Upper lobe of right lung (tissue), 1 donor: ENCODE data around the gene RNF40. TPM values are rescaled to one million over a fixed set of nuclear protein-coding genes. Genes with fewer than 3 reads are reported as not detected.
"Not testable (repeated sequence)": the region's sequence is repeated elsewhere in the genome, so short reads cannot be mapped to it uniquely, and the experiment has no call there.

Experiments
- ATAC-seq: fragments of 200-7000 bp; cut with Tn5 transposase; one replicate; pipeline ENCODE4 v1.9.1; 2020; ENCODE audit warnings: mild to moderate bottlenecking, moderate library complexity
- DNase-seq: peaks from one replicate; pipeline ENCODE4 v3.0.0-alpha.2; 2020
- H3K27ac ChIP-seq: fragments of 200-600 bp; one replicate; pipeline ENCODE4 v1.8.0; 2022
- H3K27me3 ChIP-seq: fragments of 200-600 bp; one replicate; pipeline ENCODE4 v1.8.0; 2022; ENCODE audit warnings: mild to moderate bottlenecking
- H3K36me3 ChIP-seq: fragments of 200-600 bp; one replicate; pipeline ENCODE4 v1.8.0; 2022
- H3K4me1 ChIP-seq: fragments of 200-600 bp; one replicate; pipeline ENCODE4 v1.8.0; 2022
- H3K4me3 ChIP-seq: fragments of 200-600 bp; one replicate; pipeline ENCODE4 v1.8.0; 2022; ENCODE audit warnings: mild to moderate bottlenecking
- H3K9me3 ChIP-seq: fragments of 200-600 bp; one replicate; pipeline ENCODE4 v1.8.0; 2022
- CTCF ChIP-seq: fragments of 200-600 bp; IDR thresholded peaks from one replicate; pipeline ENCODE4 v1.8.0; 2022; ENCODE audit warnings: antibody characterized with exemption
- intact Hi-C: fragments of 100-400 bp; cut with DNase I; formaldehyde crosslinking; loops from one replicate; pipeline ENCODE4 v1.11.0; 2022
- total RNA-seq: library from RNA; stranded (reverse); fragmentation: NEBNext Ultra II Directional; extraction: Animal tissue kit (Norgen Biotek cat#: 25700); gene quantifications from one replicate; pipeline ENCODE4 v1.2.1, GENCODE V29; 2021
- donor health status: DM: no; HTN: yes; CAD: no; lungs with severe emphysema.

The RNF40 gene
- total RNA-seq, 1 donor from 2014 or later: 93.6 TPM

GRCh38 chr16:30797670-30798309 lies 35.7 kb downstream of the RNF40 start:
- TF ChIP-seq CTCF: no peak
- H3K36me3 ChIP-seq: no peaks in the 10 kb centered on the region
- H3K9me3 ChIP-seq: no peaks in the 10 kb centered on the region
- intact Hi-C loops: no loop called here
- H3K27me3 ChIP-seq: no peaks in the 10 kb centered on the region
- H3K27ac ChIP-seq: no peak overlapping the region
- no peak overlapping the region for H3K4me3 ChIP-seq
- no peaks in the 10 kb centered on the region for H3K4me1 ChIP-seq
- DNase-seq: no peak
- ATAC-seq: no peak

- intact Hi-C loops: no loop called here
- ATAC-seq (no peak), DNase-seq (no peak)
- no peak for TF ChIP-seq CTCF
- no peak overlapping the region for H3K4me3 ChIP-seq
- peaks cover 7% of the 10 kb centered on the region for H3K4me1 ChIP-seq
- no peaks in the 10 kb centered on the region for H3K9me3 ChIP-seq
- H3K27ac ChIP-seq: no peak overlapping the region
- H3K36me3 ChIP-seq: no peaks in the 10 kb centered on the region
- no peaks in the 10 kb centered on the region for H3K27me3 ChIP-seq
Measured at GRCh38 chr16:30802936-30803335, 40.8 kb downstream of the RNF40 start.

GRCh38 chr16:30805056-30805369 lies 42.9 kb downstream of the RNF40 start:
- Histone ChIP-seq H3K4me3 (peak overlapping the region; percentile 64), H3K36me3 (no peaks in the 10 kb centered on the region), H3K27ac (peak overlapping the region; percentile 83), H3K4me1 (peaks cover 7% of the 10 kb centered on the region), H3K9me3 (no peaks in the 10 kb centered on the region), H3K27me3 (no peaks in the 10 kb centered on the region)
- ATAC-seq (peak; percentile 4), DNase-seq (no peak)
- intact Hi-C loops: no loop called here
- TF ChIP-seq CTCF: no peak

GRCh38 chr16:30805370-30806169 lies 43.4 kb downstream of the RNF40 start:
- DNase-seq: peak; percentile 95
- intact Hi-C loops: no loop called here
- Histone ChIP-seq H3K9me3 (no peaks in the 10 kb centered on the region), H3K36me3 (no peaks in the 10 kb centered on the region), H3K27ac (peak overlapping the region; percentile 83), H3K4me1 (peaks cover 7% of the 10 kb centered on the region), H3K27me3 (no peaks in the 10 kb centered on the region), H3K4me3 (peak overlapping the region; percentile 64)
- no peak for TF ChIP-seq CTCF
- peak; percentile 98 for ATAC-seq

- H3K4me3 ChIP-seq: no peak overlapping the region
- no peak for TF ChIP-seq CTCF
- peaks cover 9% of the 10 kb centered on the region for H3K4me1 ChIP-seq
- no peak for ATAC-seq
- no peaks in the 10 kb centered on the region for H3K27me3 ChIP-seq
- intact Hi-C loops: no loop called here
- H3K36me3 ChIP-seq: no peaks in the 10 kb centered on the region
- H3K27ac ChIP-seq: no peak overlapping the region
- no peaks in the 10 kb centered on the region for H3K9me3 ChIP-seq
- no peak for DNase-seq
Measured at GRCh38 chr16:30808146-30808545, 46.0 kb downstream of the RNF40 start.

- H3K9me3 ChIP-seq, H3K27ac ChIP-seq, DNase-seq, H3K36me3 ChIP-seq, ATAC-seq, H3K27me3 ChIP-seq, intact Hi-C loops, H3K4me3 ChIP-seq: not testable (repeated sequence)
- peaks cover 17% of the 10 kb centered on the region for H3K4me1 ChIP-seq
Measured at GRCh38 chr16:30808890-30809426, 46.8 kb downstream of the RNF40 start.

GRCh38 chr16:30809675-30810074 lies 47.6 kb downstream of the RNF40 start:
- H3K27ac ChIP-seq, intact Hi-C loops, H3K9me3 ChIP-seq, H3K36me3 ChIP-seq, ATAC-seq, H3K27me3 ChIP-seq, H3K4me3 ChIP-seq, DNase-seq: not testable (repeated sequence)
- H3K4me1 ChIP-seq: peaks cover 17% of the 10 kb centered on the region
